NOMO-1 treated with DMSO at 0.1 percent for 48 hours (cell line): ENCODE data around the gene CFAP100.
A peak's percentile ranks its signal among the peaks of the same experiment; 100 is the strongest.

ENCODE experiments used
- DNase-seq: peaks from one replicate; lab custom pipeline; 2025; ENCODE audit not compliant: unreplicated experiment; lab: John Stamatoyannopoulos, UW

The CFAP100 gene

DNA sequence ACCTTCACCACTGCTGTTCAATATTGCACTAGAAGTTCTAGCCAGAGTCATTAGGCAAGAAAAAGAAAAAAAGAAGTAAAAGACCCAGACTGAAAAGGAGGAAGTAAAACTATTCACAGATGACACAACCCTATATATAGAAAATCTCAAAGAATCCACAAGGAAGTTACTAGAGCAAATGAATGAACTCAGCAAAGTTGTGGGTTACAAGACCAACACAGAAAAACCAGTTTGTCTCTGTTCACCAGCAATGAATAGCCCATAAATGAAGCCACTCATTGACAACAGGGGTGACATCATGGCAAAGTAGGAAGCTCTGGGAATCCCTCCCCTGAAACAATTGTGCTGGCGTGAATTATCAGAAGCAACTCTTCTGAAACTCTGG lies 4.6 kb downstream of the CFAP100 start:
- DNase-seq, result peak; percentile 91

DNA sequence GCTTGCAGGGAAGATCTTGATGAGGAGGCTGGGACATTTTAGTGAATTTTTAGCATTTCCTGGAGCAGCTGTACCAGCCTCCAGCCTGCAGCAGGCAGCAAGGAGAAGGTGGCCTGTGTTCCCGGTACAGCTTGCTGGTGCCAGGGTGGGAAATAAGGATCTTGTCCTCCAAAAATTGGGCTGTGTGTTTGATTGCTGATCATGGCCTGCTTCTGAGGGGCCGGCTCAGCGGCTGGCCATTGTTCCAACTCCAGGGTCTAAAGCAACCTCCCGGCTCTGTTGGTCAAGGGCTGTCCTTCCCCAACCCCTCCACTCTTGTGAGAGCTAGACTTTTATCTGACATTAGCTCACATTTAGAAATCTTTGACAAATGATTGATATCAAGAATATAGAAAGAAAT lies 5.0 kb downstream of the CFAP100 start:
- DNase-seq, result no peak

DNA sequence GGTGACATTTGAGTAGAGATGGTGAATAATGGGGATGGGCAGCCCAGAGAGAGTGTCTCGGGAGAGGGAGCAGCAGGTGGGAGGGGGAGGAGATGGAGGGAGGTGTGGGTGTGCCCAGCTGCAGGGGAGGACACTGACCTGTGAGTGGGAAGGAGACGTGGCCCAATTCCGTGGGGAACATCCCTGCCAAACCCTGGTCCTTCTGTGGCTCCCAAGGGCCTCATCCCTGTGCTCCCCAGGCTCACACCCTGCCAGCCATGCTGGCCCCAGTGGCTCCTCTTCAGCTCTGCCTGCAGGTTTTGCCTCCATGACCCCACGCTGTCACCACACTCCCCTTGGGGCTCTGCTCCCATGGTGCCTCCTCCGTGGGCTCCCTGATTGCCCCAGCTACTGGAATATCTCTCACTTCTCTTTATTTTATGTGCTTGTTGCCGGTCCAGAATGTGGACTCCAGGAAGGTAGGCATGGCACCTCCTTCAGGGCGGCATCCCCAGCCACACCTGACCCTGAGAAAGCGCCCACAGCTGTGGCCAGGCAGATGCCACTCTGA lies 7.0 kb downstream of the CFAP100 start:
- no peak for DNase-seq

DNA sequence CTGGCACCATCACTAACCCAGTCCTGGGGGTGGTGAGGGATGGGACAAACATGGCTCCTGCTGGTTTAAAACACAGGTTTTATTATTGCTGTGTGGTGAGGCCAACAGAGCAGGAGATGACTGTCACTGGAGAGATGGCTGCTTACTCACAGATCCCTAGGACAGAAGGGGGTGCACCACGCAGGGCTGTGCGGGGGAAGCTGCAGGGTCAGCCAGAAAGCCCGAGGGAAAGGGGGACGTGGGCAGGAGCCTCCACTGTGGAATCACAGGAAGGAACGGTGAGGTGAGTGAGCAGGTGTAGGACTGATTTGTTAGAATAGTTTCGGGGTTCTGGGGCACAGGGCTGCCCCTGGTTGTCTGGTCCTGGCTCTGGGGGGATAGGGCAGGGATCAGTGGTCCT lies 7.5 kb downstream of the CFAP100 start:
- DNase-seq, result no peak

DNA sequence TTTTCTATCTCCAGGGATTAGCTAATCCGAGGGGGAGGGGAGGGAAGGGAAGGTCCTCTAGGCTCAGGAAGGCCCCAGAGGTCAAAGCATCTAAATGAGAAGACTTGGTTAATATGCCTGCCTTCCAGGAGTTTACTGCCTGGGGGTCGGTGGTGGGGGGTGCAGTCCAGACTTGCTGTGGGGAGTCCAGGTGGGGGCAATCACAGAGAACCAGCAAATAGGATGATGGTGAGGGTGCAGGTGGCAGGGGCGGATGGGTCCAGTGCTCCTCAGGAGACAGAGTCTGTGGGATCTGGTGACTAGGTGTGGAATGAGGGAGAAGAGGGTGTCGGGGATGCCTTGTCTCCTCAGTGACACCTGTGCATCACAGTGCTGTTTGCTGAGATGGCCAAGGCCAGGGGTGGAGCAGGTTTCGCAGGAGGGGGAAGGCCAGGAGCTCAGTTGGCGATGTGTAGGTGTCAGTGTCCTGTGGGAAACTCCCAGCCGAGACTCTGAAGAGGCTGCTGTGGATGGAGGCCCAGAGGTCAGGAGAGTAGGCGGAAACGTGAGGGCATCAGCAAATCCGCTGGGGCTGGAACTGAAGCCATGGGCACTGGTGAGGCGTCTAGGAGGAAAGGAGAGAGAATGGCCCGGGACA lies 8.1 kb downstream of the CFAP100 start:
- DNase-seq, result no peak

DNA sequence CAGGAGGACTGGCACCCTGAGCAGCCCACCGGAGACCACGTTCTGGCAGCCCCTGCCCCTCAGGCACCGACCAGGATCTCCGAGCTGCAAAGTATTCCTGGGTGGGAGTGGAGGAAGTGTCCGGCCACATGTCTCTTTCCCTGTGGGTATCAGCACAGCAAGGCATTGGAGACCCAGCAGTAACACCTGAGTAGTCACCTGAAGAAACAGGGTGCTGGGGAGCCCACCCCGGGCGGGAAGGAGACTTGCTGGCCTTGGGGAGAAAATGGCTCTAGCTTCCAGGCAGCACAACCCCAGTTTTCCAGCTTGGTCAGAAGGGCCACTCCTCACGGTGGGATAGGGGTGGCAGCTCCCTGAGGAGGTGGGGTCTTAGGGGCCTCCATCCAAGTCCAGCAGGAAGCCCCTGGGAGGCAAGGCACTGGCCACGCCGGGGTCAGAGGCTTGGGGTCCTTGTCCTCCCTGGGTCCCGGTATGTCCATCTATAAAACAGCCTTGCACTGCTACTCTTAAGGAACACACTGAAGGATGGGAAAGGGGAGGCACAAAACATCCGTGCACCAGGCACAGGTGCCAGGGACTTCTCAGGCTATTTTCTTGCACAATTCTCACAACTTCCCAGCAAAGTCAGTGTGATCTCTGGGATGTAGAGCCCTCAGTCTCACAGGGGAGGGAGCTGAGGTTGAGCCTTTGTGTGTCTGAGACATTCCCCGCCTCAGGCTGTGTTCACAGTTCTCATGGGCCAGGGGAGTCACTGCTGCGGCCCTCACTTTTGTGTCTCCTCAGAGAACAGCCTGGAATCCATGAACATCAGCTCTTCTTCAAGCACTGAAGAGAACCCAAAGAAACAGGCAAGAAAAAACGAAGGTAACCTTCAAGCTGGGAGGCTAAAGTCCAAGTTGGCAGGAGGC lies 11.9 kb downstream of the CFAP100 start:
- DNase-seq, result no peak

DNA sequence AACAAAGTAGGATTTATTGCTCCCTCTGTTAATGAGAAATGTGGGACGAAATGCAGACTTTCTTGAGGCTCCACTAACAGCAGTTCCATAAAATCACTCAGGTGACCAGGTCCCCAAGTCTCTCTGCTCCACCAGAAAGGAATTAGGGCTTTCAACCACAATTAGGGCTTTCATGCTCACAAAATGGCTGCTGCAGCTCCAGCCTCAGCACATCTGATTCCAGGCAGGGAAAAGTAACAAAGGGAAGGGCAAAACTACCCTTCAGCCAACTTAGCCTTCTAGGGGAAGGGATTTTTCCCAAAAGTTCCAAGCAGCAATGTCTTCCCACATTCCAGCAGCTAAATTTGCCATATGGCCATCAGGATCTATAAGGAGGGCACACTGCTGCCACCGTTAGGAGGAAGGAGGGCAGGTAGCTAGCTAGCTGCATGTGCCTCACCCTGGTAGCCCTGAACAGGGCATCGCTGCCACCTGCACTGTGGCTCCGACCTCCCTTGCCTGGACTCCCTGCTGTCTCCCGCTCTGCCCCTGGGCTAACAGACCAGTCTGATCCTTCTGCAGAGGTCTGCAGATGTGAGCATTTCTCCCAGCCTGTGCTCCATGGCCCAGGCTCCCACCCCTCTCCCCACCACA lies 12.8 kb downstream of the CFAP100 start:
- no peak for DNase-seq

DNA sequence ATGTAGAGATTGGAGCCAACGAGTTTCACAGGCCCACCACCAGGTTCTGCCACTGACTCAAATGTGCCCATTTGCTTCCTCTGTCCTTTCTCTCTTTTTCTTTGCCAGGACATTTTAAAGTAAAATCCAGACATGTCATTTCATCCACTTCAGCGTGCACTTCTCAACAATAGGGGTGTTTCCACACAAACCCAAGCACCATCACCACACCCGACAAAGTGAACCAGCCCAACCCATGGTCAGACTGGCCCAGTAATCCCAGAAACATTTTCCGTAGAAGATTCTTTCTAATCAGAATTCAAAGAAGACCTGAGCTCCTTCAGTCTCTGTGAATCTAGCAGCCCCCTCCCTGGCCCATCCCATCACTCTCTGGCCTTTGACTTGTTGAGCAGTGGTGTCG lies 13.4 kb downstream of the CFAP100 start:
- no peak for DNase-seq

DNA sequence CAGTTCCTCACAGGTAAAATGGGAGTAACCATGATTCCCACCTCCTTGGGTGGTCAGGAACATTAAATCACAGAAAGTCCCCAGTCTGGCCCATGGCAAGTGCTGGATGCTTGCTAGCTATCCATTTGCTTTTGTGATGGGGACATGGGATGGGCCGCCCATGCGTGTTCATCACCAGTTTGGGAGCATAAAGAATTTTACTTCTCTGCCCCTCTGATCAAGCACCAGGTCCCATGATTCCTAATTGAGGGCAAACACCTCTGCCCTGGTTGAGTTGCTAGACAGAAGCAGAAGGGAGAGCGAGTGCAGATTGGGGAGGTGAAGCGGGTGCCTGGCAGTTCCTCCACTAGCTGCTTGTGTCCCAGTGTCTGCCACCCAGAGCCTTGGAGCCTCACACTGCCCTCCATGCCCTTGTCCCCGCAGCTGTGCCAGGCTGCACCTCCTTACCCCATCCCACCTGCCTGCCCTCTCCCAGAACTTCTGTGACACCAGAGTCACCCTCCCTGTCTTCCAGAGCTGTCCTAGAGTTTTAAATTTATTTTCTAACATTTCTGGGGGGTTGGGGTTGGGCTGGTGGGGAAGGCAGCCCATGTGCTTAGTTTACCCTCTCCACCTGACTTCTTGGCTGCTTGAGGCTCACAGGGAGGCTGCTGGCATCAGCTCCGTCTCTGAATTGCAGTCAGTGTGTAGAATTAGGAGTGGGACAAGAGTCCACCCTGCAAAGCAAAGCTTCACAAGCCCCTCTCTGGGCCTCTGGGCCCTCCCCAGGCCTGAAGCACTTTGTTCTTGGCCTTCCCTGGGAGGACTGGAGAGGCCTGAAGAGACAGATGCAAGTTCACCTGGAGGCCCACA lies 18.4 kb downstream of the CFAP100 start:
- no peak for DNase-seq

DNA sequence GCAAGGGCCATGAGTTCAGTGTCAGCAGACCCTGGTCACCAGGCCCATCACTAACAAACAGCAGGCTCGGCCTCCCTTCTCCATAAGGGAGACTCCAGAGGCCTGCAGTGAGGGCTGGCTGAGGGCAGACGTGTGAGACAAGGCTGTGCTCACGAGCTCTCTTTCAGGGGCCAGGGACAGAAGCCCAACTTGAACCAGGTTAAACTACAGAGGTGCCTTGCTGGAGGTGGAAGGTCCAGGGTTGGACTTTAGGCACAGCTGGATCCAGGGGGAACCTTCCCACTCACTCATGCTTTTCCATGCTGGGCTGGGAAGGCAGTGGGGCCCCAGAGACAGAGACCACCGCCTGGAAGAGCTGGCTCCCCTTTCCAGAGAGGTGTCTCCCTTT lies 19.0 kb downstream of the CFAP100 start:
- no peak for DNase-seq

DNA sequence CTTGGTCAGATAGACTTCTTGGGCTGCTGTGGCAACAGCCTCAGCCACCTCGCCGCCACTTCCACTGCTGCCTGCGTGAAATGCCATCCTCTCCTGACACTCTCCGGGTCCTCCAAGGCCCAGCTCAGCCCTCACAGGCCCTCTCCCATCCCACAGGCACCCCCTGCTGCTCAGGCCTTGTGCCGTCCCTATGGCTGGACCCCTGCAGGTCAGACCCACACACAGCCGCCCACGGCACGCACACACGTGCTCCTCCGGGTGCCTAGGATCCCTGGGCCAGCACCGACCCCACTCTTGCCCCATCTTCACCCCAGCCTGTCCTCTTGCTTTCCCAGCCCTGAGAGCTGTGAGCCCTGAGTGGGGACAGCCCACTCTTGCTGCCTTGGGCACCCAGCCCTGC lies 19.7 kb downstream of the CFAP100 start:
- no peak for DNase-seq

DNA sequence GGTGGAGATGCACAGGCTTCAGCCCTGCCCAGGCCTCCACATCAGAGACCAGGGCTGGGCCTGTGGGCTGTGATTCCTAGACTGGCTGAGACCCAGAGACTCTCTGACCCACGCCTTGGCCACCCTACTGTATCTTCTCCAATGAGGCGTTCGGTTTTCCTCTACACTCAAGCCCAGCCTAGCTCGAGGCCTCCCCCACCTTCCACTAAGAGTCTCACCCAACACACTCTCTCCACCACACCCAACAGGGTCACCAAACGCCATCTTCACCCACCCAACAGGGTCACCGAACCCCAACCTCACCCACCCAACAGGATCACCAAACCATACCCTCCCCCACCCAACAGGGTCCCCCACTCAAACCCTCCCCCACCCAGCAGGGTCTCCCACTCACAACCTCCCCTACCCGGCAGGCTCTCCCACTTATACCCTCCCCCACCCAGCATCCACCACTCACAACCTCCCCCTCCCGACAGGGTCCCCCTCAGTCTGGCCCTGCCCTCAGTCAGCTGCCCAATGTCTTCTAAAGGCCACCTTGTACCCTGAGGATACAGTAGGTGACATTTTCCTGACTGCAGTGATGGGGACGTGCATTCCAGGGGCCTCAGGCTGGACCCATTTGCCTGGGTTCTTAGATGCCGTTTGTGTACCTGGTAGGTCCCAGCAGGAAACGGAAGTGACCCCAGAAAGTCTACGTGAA lies 20.4 kb downstream of the CFAP100 start:
- DNase-seq, result no peak

DNA sequence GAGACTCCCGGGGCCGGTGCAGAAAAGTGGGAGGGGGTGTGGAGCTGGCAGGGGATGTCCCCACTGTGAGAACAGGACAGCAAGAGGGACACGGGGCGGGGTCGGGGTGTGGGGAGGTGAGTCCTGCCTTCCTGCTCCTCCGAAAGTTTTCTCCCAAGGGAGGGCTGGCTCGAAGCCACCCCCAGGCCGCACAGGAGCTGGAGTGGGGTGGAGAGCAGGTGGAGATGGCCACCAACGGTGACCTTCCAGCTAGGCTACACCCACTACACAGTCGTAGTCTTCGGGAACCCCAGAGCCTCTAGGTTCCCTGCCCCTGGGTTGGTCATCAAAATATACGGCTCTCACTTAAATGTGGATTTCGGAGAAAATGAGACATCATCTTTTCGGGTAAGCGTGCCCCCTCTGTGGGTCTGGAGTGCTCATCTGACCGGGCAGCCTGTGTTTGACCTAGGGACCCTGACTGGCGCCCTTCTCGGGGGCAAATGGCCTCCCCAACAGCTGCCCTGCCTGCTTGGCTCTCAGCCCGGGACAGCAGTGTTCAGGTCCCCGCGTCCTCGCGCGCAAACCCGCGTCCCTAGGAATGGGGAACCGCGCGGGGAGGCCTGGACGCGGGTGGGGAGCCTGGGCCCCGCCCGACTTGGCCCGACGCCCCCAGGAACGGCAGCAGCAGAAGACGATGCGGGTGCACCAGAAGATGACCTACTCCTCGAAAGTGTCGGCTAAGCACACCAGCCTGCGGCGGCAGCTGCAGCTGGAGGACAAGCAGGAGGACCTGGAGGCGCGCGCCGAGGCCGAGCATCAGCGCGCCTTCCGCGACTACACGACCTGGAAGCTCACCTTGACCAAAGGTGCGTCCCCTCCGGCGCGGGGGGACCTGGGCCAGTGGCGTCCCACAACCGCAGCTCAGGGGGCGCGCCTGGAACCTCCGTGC lies 21.2 kb downstream of the CFAP100 start:
- no peak for DNase-seq

DNA sequence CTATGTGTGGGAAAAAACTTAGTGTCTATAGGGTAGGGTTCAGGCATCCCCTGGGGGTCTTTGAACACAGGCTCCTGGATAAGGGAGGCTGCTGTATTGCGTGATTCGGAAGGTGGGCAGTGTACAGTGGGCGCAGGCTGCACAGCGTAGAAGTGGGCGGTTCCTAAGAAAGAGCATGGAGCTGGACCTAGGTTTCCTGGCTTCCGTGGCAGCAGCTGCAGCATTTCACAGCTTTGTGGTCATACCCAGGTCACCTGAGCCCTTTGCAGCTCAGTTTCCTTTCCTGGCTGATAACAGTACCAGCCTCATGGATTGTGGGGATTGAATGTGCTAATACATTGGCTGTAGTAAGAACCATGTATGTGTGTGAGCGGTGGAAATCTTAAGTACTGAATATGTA lies 22.2 kb downstream of the CFAP100 start:
- no peak for DNase-seq

DNA sequence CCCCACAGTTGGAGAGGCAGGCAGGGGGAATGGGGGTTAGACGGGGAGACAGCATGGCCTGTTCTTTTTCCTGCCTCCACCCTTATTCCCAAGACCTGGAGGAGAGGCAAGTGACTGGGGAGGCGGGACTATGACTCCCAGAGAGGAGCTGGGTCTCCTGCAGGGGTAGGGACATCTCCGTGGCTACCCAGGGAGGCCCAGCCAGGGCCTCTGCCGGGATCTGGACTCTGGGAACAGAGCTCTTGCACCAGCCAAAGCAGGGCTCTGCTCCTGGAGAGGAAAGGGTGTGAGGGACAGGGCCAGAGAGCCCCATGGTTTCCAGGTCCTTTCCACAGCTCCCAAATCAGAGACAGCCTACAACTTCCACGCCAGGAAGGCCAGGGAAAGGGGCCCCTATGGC lies 22.8 kb downstream of the CFAP100 start:
- DNase-seq, result no peak

DNA sequence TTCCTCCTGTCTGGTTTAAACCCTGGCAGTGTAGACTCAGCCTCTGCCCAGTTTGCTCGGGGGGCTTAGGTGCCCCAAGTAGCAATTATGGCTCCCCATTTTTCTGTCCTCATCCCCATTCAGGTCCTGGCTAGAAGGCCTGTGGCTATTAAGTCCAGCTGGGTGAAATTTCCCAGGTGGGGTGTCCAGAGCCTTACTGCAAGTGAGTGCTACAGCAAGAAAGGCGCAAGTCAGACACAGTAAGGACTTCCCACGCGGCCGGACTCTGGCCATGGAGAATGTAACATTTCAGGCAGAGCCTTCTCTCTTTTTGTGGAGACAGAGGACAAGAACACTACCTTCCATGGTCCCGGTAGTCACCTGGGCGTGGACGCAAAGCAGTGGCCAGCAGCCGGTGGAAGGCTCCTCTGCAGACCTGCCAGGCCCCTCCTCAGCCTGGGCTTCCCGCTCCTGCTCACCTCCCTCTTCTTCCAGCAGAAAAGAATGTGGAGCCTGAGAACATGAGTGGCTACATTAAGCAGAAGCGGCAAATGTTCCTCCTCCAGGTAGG lies 23.3 kb downstream of the CFAP100 start:
- DNase-seq, result no peak

DNA sequence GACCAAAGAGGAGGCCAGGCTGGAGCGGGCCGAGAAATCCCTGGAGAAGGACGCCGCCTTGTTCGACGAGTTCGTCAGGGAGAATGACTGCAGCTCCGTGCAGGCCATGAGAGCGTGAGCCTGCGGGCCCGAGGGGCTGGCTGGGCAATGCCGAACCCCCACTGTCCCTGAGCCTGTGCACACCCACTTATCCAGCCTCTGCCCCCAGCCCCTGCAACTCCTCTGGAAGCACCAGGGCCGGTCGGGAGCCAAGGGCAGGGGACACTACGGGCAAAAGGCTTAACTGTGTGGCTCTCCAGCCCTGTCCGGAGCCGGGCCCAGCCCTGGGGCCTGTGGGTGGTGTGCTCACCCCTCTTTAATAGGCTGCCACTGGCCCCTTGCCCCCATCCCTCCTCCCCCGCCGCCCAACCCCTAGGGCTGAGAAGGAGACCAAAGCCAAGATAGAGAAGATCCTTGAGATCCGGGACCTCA lies 24.0 kb downstream of the CFAP100 start:
- no peak for DNase-seq

DNA sequence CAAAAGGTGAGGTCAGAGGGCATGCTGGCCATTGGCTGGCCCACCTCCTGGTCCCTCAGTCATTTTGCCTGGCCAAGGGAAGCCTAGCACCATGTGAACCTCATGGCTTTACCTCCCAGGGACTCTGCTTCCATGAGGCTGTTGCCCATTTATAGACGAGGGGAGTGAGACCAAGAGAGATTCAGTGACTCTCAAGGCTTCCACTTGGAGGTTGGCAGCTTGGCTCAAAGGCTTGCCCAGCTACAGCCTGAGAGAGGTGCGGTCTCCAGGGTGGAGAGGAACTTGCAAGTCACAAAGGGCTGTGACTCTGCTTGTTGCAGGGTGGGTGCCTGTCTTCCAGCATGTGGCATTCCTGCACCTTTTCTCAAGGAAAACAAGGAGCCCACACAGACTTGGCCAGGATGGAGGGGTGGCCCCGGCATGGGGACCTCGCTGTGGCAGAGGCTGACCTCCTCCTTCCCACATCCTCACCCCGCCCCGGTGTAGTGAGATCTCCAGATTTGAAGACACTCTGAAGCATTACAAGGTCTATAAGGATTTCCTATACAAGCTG lies 24.5 kb downstream of the CFAP100 start:
- no peak for DNase-seq
